Islet of Langerhans (tissue), 1 donor: ENCODE measurements around the gene AK8.

Source experiments
- FAIRE-seq: peaks from one replicate; lab custom pipeline; 2011; peaks lifted over from hg19 to GRCh38; lab: Jason Lieb, UNC

The AK8 gene

GRCh38 chr9:132825430-132825829, 52.7 kb downstream of the AK8 start:
- no peak for FAIRE-seq

GRCh38 chr9:132824951-132825350, 53.1 kb downstream of the AK8 start:
- no peak for FAIRE-seq

GRCh38 chr9:132824151-132824550, 53.9 kb downstream of the AK8 start:
- no peak for FAIRE-seq

GRCh38 chr9:132823370-132824145, 54.5 kb downstream of the AK8 start:
- FAIRE-seq, result no peak

- FAIRE-seq, result no peak
Observed at GRCh38 chr9:132820169-132820944, 57.7 kb downstream of the AK8 start.

GRCh38 chr9:132818588-132818987, 59.5 kb downstream of the AK8 start:
- FAIRE-seq, result no peak

- no peak for FAIRE-seq
Observed at GRCh38 chr9:132814937-132815336, 63.1 kb downstream of the AK8 start.

GRCh38 chr9:132813115-132813771, 64.8 kb downstream of the AK8 start:
- FAIRE-seq, result no peak

GRCh38 chr9:132811985-132812384, 66.1 kb downstream of the AK8 start:
- FAIRE-seq, result no peak

GRCh38 chr9:132810314-132810713, 67.8 kb downstream of the AK8 start:
- FAIRE-seq, result no peak

GRCh38 chr9:132809677-132810271, 68.3 kb downstream of the AK8 start:
- no peak for FAIRE-seq

GRCh38 chr9:132808645-132809044, 69.4 kb downstream of the AK8 start:
- no peak for FAIRE-seq

- no peak for FAIRE-seq
Observed at GRCh38 chr9:132806723-132807421, 71.2 kb downstream of the AK8 start.

GRCh38 chr9:132806306-132806705, 71.8 kb downstream of the AK8 start:
- no peak for FAIRE-seq

GRCh38 chr9:132804576-132805295, 73.3 kb downstream of the AK8 start:
- no peak for FAIRE-seq

GRCh38 chr9:132802121-132802795, 75.8 kb downstream of the AK8 start:
- no peak for FAIRE-seq

- FAIRE-seq, result no peak
Observed at GRCh38 chr9:132801659-132802058, 76.4 kb downstream of the AK8 start.

- FAIRE-seq, result peak; percentile 70
Observed at GRCh38 chr9:132800038-132800648, 77.9 kb downstream of the AK8 start.

GRCh38 chr9:132798817-132799790, 79.0 kb downstream of the AK8 start:
- FAIRE-seq, result no peak
